Subcutaneous abdominal adipose tissue (tissue), 5 donors: ENCODE data around the gene TRIML1.

Experiments
- H3K27ac ChIP-seq: one replicate; pipeline ENCODE4 v1.7.0; 2013; ENCODE audit warnings: low read depth, mild to moderate bottlenecking, inconsistent platforms, low read length, moderate library complexity
- H3K27me3 ChIP-seq, 5 donors: one replicate each; pipeline ENCODE4 v1.7.0; 2013; ENCODE audit warnings: low read length in 5 of 5, inconsistent platforms in 1 of 5; ENCODE audit not compliant: control insufficient read depth in 5 of 5, insufficient read depth in 4 of 5
- H3K36me3 ChIP-seq, 5 donors: one replicate each; pipeline ENCODE4 v1.7.0; 2013; ENCODE audit warnings: low read length in 5 of 5; ENCODE audit not compliant: control insufficient read depth in 5 of 5, insufficient read depth in 5 of 5
- H3K4me1 ChIP-seq, 5 donors: one replicate each; pipeline ENCODE4 v1.7.0; 2013; ENCODE audit warnings: low read length in 5 of 5, mild to moderate bottlenecking in 3 of 5, moderate library complexity in 1 of 5; ENCODE audit not compliant: control insufficient read depth in 5 of 5, insufficient read depth in 5 of 5
- H3K4me3 ChIP-seq, 5 donors: one replicate each; pipeline ENCODE4 v1.7.0; 2013; ENCODE audit warnings: low read length in 5 of 5, low read depth in 1 of 5
- H3K9ac ChIP-seq, 5 donors: one replicate each; pipeline ENCODE4 v1.7.0; 2013; ENCODE audit warnings: low read length in 5 of 5, mild to moderate bottlenecking in 4 of 5, moderate library complexity in 3 of 5
- H3K9me3 ChIP-seq, 5 donors: one replicate each; pipeline ENCODE4 v1.7.0; 2013; ENCODE audit warnings: low read length in 5 of 5; ENCODE audit not compliant: control insufficient read depth in 5 of 5
- donor health status: healthy.
- donor health status: healthy.
- donor health status: healthy.
- donor health status: healthy.
- donor health status: healthy.

The TRIML1 gene

DNA sequence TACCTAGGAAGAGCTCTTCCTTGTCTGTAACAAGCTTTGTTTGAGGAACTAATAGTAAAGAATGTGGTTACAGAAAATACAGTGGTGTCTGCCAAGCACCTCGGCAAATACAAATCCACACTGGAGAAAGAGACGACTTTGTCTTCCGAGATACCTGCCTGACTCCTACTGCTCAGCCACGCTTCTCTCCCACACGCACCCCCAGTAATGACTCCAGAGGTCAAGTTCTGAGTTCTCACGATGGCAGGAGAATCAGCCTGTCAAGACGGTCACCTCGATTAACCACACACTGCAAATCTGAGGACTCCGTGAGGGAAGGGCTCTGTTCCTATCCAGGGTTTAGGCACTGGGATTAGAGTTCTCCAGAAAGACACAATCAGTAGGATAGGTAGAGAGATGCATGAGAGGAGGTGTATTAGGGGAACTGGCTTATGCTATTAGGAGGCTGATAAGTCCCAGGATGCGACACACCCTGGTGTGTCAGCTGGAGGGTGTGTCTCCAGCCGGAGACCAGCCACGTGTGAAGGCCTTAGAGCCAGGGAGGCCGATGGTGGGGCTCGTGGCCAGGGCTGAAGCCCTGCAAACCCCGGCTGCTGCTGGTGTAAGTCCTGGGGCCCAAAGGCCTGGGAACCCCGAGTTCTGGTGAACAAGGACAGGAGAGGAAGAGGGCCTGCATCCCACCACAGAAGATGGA, 21.5 kb upstream of the TRIML1 start:
- Histone ChIP-seq H3K36me3 (no peaks in the 10 kb centered on the region), H3K27ac (no peak overlapping the region), H3K4me3 (no peak overlapping the region), H3K9ac (no peak overlapping the region), H3K9me3 (no peaks in the 10 kb centered on the region), H3K4me1 (no peaks in the 10 kb centered on the region), H3K27me3 (no peaks in the 10 kb centered on the region)

DNA sequence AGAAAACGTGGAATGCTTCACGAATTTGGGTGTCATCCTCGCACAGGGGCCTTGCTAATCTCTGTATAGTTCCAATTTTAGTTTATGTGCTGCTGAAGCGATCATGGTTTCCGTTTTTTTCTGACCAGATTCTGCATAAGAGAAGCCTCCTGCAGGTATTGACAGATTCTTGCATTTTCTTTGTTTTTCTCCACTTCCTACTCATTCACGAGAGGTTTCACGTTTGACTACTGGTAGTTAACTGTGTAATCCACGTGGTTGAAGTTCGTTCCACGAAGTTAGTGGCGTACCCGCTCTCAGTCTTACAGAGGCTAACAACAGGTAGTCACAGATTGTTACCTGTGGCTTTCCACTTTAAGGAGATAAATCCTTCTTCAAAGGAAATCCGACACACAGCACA, 17.7 kb upstream of the TRIML1 start:
- H3K4me1 ChIP-seq = no peaks in the 10 kb centered on the region

DNA sequence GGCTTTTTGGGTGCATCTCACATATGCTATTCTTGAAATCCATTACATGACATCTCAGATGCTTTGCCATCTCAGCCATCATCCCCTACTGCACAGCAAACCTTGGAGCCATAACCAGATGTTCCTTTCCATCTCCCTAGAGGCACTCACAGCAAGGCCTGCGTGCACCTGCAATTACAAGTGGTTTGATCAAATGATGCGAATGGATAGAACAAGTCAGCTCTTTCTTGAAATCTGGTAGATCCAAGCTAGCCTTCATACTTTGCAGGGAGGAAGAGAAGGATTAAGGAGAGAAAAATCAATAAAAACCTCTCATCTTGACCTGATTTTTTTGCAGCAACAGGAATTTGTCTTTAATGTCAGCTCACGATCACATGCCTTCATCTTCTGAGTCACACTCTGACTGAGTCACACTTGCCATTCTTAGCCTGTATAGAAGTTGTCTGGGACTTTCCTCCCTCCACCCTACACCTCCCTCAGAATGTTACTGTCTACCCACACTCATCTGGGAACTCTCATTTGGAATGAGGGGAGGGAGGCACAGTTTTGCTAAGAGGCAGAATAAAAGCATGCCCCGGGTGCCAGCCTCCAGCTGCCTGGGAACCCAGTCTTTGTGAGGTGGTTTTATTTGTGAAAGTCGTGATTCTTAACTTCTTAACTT, 11.9 kb upstream of the TRIML1 start:
- H3K36me3 ChIP-seq = no peaks in the 10 kb centered on the region
- H3K27ac ChIP-seq = no peak overlapping the region
- no peak overlapping the region for H3K9ac ChIP-seq
- H3K9me3 ChIP-seq = no peaks in the 10 kb centered on the region
- no peaks in the 10 kb centered on the region for H3K27me3 ChIP-seq
- H3K4me1 ChIP-seq = no peaks in the 10 kb centered on the region
- H3K4me3 ChIP-seq = no peak overlapping the region

More for the DNA sequence above, 17.7 kb upstream of the TRIML1 start:
- Histone ChIP-seq H3K9me3 (no peaks in the 10 kb centered on the region), H3K9ac (no peak overlapping the region), H3K27ac (no peak overlapping the region), H3K4me3 (no peak overlapping the region), H3K36me3 (no peaks in the 10 kb centered on the region), H3K27me3 (no peaks in the 10 kb centered on the region)

DNA sequence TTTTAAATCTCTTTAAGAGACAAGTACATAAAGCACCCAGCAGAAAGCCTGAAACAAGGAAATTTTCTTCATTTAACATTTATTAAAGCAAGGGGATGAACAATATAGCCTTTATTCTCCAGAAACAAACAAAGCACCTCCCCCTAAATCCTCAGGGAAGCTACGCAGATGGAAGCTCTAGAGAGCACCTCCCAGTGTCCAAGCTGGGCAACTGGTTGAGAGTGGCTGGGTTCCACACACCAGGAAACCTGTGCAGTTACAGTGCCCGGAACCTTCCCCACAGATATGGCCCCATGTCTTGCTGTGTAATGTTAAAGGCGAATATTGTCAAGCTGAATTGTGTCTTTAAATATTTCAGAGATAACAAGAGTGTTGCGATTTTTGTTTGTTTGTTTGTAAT, 8.9 kb upstream of the TRIML1 start:
- Histone ChIP-seq H3K9me3 (no peaks in the 10 kb centered on the region), H3K36me3 (no peaks in the 10 kb centered on the region), H3K4me1 (no peaks in the 10 kb centered on the region), H3K4me3 (no peak overlapping the region), H3K9ac (no peak overlapping the region), H3K27me3 (no peaks in the 10 kb centered on the region), H3K27ac (no peak overlapping the region)

DNA sequence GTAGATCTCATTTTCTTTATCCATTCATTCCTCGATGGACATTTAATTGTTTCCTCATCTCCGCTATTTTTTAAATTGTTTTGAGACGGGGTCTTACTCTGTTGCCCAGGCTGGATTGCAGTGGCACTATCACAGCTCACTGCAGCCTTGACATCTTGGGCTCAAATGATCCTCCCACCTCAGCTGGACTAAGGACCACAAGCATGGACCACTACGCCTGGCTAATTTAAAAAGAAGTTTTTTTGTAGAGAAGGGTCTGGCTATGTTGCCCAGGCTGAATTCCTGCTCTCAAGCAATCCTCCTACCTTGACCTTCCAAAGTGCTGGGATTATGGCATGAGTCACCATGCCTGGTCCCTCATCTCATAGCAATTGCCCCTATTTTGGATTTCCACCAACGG, 7.0 kb upstream of the TRIML1 start:
- H3K4me1 ChIP-seq = no peaks in the 10 kb centered on the region
- H3K4me3 ChIP-seq = no peak overlapping the region
- no peaks in the 10 kb centered on the region for H3K27me3 ChIP-seq
- no peak overlapping the region for H3K9ac ChIP-seq
- H3K36me3 ChIP-seq = no peaks in the 10 kb centered on the region
- H3K27ac ChIP-seq = no peak overlapping the region
- H3K9me3 ChIP-seq = no peaks in the 10 kb centered on the region

DNA sequence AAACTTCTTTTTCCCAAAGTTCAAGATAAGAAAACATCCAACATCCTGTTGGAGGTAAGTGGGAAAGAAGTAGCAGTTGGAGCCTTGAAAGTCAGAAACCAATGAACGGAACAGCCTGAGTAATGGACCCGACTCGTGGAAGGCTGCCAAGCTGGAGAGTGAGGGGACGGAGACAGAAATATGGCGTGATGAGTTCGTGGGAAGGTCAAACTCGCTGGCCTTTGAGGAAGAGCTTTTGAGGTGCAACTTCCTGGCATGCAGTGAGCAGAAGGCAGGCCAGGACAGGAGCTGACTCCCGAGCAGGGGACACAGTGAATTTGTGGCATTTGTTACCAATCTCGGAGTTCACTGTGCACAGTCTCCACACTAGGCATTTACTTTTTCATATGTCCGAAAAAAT, 1.0 kb upstream of the TRIML1 start:
- no peak overlapping the region for H3K27ac ChIP-seq
- H3K9me3 ChIP-seq = peaks cover 0 to 3% (median 0%) of the 10 kb centered on the region in 5 donors

DNA sequence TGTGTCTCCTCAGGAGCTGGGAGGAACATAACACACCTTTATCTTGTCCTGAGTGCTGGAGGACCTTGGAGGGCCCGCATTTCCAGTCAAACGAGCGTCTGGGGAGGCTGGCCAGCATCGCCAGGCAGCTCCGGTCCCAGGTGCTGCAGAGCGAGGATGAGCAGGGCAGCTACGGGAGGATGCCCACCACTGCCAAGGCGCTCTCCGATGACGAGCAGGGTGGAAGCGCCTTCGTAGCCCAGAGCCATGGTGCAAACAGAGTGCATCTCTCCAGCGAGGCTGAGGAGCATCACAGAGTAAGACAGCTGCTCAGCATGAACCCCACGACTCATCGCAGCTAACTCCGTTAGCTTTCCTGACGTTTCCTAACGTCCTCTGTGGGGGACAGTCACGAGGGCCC, 430 bp downstream of the TRIML1 start:
- Histone ChIP-seq H3K36me3 (no peaks in the 10 kb centered on the region), H3K27ac (no peak overlapping the region)

More for the DNA sequence above, 1.0 kb upstream of the TRIML1 start:
- no peak overlapping the region for H3K4me3 ChIP-seq
- no peaks in the 10 kb centered on the region for H3K27me3 ChIP-seq
- peaks cover 0 to 26% (median 0%) of the 10 kb centered on the region in 5 donors for H3K4me1 ChIP-seq
- H3K9ac ChIP-seq = no peak overlapping the region
- no peaks in the 10 kb centered on the region for H3K36me3 ChIP-seq

DNA sequence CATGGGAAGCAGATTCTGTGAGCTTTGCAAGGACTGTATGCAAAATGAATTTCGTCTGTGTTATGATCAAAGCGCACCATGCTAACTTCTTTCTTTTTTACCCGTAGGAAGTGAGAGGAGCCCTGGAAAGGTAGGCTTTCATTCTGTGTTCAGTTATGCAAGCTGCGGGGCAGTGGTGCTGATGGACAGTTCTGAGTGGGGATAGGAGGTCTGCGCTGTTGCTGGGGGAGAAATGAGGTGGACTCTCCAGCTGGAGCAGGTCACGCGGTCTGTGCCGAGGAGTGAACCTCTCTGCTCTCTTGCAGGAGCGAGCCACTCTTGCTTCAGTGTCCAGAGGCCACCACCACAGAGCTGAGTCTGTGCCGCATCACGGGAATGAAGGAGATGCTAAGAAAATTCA, 4.5 kb downstream of the TRIML1 start:
- Histone ChIP-seq H3K9me3 (no peaks in the 10 kb centered on the region), H3K4me3 (no peak overlapping the region), H3K27me3 (no peaks in the 10 kb centered on the region), H3K27ac (no peak overlapping the region), H3K36me3 (no peaks in the 10 kb centered on the region), H3K9ac (no peak overlapping the region), H3K4me1 (peaks cover 0 to 22% (median 0%) of the 10 kb centered on the region in 5 donors)

More for the DNA sequence above, 430 bp downstream of the TRIML1 start:
- Histone ChIP-seq H3K4me1 (peaks cover 0 to 26% (median 0%) of the 10 kb centered on the region in 5 donors), H3K27me3 (no peaks in the 10 kb centered on the region), H3K9ac (no peak overlapping the region), H3K9me3 (peaks cover 0 to 3% (median 0%) of the 10 kb centered on the region in 5 donors), H3K4me3 (no peak overlapping the region)

DNA sequence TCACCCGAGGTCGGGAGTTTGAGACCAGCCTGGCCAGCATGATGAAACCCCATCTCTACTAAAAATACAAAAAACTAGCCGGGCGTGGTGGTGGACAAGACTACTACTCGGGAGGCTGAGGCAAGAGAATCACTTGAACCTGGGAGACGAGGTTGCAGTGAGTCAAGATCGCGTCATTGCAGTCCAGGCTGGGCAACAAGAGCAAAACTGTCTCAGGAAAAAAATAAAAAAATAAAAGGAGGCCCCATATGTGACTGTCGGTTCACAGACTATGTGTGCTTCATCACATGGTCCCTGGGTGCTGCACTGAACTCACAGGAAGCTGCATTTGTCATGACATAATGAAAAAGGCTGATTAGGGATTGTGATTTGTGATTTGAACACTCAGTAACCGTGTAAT, 6.4 kb downstream of the TRIML1 start:
- no peaks in the 10 kb centered on the region for H3K9me3 ChIP-seq

DNA sequence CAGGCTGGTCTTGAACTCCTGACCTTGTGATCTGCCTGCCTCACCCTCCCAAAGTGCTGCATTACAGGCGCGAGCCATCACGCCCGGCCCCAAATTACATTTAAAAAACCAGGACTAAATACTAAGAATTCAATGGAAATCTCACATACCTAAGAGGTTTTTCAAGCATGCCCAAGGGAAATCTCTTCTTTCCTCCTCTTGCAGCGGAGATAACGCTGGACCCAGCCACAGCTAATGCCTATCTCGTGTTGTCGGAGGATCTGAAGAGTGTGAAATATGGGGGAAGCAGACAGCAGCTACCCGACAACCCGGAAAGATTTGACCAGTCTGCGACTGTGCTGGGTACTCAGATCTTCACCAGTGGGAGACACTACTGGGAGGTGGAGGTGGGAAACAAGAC, 7.4 kb downstream of the TRIML1 start:
- Histone ChIP-seq H3K4me1 (peaks cover 0 to 6% (median 0%) of the 10 kb centered on the region in 5 donors), H3K36me3 (no peaks in the 10 kb centered on the region), H3K27ac (no peak overlapping the region), H3K27me3 (no peaks in the 10 kb centered on the region), H3K9ac (no peak overlapping the region), H3K4me3 (no peak overlapping the region), H3K9me3 (no peaks in the 10 kb centered on the region)

More for the DNA sequence above, 6.4 kb downstream of the TRIML1 start:
- Histone ChIP-seq H3K36me3 (no peaks in the 10 kb centered on the region), H3K4me3 (no peak overlapping the region), H3K27ac (no peak overlapping the region), H3K27me3 (no peaks in the 10 kb centered on the region), H3K9ac (no peak overlapping the region), H3K4me1 (peaks cover 0 to 13% (median 0%) of the 10 kb centered on the region in 5 donors)
